DND-41 (cell line): Measurements from ENCODE around the gene ADCY7.

Experiments used
- EZH2 ChIP-seq: IDR thresholded peaks from 3 replicates; pipeline ENCODE4 v1.6.1; 2012; ENCODE audit warnings: borderline replicate concordance, low read depth, mild to moderate bottlenecking, moderate library complexity, low read length, inconsistent platforms; ENCODE audit not compliant: severe bottlenecking
- TF ChIP-seq, protein P1 (sequence below): IDR thresholded peaks from 2 replicates; pipeline ENCODE4 v1.5.1; 2012; ENCODE audit warnings: borderline replicate concordance, low read length, moderate library complexity, mild to moderate bottlenecking; ENCODE audit not compliant: poor library complexity, severe bottlenecking; ENCODE audit errors: extremely low read depth

DNA sequence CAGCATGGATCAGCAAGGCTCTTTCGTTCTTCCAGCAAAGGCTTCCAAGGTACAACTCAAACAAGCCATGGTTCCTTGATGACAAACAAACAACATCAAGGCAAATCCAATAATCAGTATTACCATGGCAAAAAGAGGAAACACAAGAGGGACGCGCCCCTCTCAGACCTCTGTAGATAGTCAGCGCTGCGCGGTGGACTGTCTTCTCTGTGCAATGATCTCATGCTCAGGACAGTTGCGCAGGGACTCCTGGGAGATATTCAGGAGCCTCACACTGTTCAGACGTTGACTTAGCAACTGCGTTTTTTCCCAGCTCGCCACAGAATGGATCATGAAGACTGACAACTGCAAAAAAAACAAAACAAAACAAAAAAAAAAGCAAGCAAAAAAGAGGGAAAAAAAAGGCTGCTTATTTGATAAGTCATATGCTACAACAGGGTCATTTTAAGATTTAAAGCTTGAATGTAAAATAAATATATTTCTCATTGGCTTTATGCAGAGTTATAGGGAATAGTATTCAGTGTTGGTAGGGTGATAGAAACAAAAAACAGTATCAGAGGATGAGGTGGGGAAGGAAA lies 37.1 kb upstream of the ADCY7 start:
- TF ChIP-seq, protein P1, sequence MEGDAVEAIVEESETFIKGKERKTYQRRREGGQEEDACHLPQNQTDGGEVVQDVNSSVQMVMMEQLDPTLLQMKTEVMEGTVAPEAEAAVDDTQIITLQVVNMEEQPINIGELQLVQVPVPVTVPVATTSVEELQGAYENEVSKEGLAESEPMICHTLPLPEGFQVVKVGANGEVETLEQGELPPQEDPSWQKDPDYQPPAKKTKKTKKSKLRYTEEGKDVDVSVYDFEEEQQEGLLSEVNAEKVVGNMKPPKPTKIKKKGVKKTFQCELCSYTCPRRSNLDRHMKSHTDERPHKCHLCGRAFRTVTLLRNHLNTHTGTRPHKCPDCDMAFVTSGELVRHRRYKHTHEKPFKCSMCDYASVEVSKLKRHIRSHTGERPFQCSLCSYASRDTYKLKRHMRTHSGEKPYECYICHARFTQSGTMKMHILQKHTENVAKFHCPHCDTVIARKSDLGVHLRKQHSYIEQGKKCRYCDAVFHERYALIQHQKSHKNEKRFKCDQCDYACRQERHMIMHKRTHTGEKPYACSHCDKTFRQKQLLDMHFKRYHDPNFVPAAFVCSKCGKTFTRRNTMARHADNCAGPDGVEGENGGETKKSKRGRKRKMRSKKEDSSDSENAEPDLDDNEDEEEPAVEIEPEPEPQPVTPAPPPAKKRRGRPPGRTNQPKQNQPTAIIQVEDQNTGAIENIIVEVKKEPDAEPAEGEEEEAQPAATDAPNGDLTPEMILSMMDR, result no peak
- no peak for TF ChIP-seq EZH2
